ENCODE measurements around the gene OR11H6. TPM values are rescaled to one million over a fixed set of nuclear protein-coding genes. Genes with fewer than 3 reads are reported as not detected.
"Not testable (repeated sequence)": the region's sequence is repeated elsewhere in the genome, so short reads cannot be mapped to it uniquely, and the experiment has no call there.

Gene OR11H6
- total RNA-seq, 1 donor from 2014 or later: not detected

DNA sequence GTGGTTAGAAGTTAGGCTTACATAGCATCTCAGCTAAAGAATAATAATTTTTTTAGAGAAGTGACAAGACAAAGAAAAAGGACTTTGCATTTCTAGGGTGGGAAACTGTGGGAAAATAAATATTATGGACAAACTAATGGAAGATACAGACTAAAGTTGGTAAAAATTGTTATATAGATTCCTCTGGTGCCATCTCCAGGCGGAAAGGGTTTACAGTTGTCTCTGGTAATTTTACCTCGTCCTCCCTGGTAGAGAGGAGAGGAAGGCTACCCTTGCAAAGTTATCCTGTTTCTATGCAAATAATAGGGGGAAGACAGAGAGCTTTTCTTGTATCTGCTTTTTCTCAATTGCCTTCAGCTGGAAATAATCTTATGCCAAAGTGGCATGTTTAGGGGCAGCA is 27.6 kb upstream of the OR11H6 start:
- intact Hi-C loops (cut with DNase I): no loop called here
- H3K27ac ChIP-seq: no peak overlapping the region
- H3K4me3 ChIP-seq: no peak overlapping the region
- no peak for DNase-seq (ENCODE audit: low spot score in 2 of 2)
- H3K27me3 ChIP-seq: no peaks in the 10 kb centered on the region
- TF ChIP-seq, protein P1, sequence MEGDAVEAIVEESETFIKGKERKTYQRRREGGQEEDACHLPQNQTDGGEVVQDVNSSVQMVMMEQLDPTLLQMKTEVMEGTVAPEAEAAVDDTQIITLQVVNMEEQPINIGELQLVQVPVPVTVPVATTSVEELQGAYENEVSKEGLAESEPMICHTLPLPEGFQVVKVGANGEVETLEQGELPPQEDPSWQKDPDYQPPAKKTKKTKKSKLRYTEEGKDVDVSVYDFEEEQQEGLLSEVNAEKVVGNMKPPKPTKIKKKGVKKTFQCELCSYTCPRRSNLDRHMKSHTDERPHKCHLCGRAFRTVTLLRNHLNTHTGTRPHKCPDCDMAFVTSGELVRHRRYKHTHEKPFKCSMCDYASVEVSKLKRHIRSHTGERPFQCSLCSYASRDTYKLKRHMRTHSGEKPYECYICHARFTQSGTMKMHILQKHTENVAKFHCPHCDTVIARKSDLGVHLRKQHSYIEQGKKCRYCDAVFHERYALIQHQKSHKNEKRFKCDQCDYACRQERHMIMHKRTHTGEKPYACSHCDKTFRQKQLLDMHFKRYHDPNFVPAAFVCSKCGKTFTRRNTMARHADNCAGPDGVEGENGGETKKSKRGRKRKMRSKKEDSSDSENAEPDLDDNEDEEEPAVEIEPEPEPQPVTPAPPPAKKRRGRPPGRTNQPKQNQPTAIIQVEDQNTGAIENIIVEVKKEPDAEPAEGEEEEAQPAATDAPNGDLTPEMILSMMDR (IDR thresholded peaks at IDR 0.05): no peak
- H3K36me3 ChIP-seq: no peaks in the 10 kb centered on the region
- no peaks in the 10 kb centered on the region for H3K4me1 ChIP-seq
- no peaks in the 10 kb centered on the region for H3K9me3 ChIP-seq

DNA sequence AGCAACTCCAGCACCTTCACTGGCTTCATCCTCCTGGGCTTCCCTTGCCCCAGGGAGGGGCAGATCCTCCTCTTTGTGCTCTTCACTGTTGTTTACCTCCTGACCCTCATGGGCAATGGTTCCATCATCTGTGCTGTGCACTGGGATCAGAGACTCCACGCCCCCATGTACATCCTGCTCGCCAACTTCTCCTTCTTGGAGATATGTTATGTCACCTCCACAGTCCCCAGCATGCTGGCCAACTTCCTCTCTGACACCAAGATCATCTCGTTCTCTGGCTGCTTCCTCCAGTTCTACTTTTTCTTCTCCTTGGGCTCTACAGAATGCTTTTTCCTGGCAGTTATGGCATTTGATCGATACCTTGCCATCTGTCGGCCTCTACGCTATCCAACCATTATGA is 26.1 kb upstream of the OR11H6 start:
- Histone ChIP-seq H3K9me3 (no peaks in the 10 kb centered on the region), H3K36me3 (no peaks in the 10 kb centered on the region), H3K27me3 (no peaks in the 10 kb centered on the region), H3K4me3 (no peak overlapping the region), H3K27ac (no peak overlapping the region), H3K4me1 (no peaks in the 10 kb centered on the region)
- DNase-seq (ENCODE audit: low spot score in 2 of 2): no peak
- intact Hi-C loops (cut with DNase I): no loop called here
- TF ChIP-seq, protein P1 (IDR thresholded peaks at IDR 0.05): no peak

DNA sequence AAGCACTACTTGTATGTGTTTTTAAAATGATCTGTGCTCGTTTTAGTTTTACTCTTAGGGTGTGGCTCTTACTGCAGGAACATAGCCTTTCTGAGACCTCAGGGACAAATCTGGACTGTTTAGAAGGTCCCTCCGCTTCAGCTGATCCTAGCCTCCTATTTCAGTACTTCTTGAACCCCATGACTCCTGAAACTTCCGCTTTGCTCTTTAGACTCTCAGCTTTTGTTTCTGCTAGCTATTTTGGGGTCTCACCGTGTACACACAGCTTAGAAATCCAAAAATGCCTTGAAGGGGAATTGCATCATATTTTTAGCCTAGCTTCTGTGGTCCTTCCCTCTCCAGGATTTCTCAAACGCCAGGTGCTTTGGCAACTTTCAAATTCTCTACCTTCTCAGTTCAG is 24.5 kb upstream of the OR11H6 start:
- intact Hi-C loops (cut with DNase I): no loop called here
- DNase-seq (ENCODE audit: low spot score in 2 of 2): no peak
- TF ChIP-seq, protein P1 (IDR thresholded peaks at IDR 0.05): no peak

DNA sequence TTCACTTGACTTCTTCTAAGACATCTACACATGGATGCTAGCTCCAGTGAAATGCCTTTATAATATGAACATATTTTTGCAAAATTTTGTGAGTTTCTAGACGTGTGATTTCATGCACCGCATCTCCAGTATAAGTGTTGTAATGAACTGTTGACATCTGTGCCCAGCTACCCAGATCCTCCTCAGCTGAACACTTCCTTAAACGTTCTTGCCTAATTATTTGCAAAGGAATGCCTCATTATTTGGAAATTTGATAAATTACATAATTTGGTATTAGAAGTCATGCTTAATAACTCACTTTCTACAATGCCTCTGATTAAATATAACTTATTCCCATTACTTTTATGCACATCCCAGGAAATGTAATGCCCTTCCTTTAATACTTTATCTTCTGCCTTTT is 18.8 kb upstream of the OR11H6 start:
- no peak for DNase-seq (ENCODE audit: low spot score in 2 of 2)
- Histone ChIP-seq H3K4me1 (no peaks in the 10 kb centered on the region), H3K27ac (no peak overlapping the region), H3K36me3 (no peaks in the 10 kb centered on the region), H3K27me3 (no peaks in the 10 kb centered on the region), H3K4me3 (no peak overlapping the region), H3K9me3 (no peaks in the 10 kb centered on the region)
- TF ChIP-seq, protein P1 (IDR thresholded peaks at IDR 0.05): no peak
- intact Hi-C loops (cut with DNase I): no loop called here

More for the DNA sequence above, 24.5 kb upstream of the OR11H6 start:
- H3K4me3 ChIP-seq: no peak overlapping the region
- no peaks in the 10 kb centered on the region for H3K9me3 ChIP-seq
- H3K27me3 ChIP-seq: no peaks in the 10 kb centered on the region
- H3K36me3 ChIP-seq: no peaks in the 10 kb centered on the region
- no peak overlapping the region for H3K27ac ChIP-seq
- H3K4me1 ChIP-seq: no peaks in the 10 kb centered on the region

DNA sequence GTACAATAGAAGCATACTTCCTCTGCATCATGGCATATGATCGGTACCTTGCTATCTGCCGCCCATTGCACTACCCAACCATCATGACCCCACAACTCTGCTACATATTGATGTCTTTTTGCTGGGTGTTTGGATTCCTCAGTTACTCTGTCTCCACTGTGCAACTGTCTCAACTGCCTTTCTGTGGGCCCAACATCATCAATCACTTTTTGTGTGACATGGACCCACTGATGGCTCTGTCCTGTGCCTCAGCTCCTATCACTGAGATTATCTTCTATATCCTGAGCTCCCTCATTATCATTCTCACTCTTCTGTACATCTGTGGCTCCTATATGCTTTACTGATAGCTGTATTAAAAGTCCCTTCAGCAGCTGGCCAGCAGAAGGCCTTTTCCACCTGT is 13.9 kb upstream of the OR11H6 start:
- no peak overlapping the region for H3K27ac ChIP-seq
- H3K9me3 ChIP-seq: no peaks in the 10 kb centered on the region
- intact Hi-C loops (cut with DNase I): no loop called here
- no peak overlapping the region for H3K4me3 ChIP-seq
- TF ChIP-seq, protein P1 (IDR thresholded peaks at IDR 0.05): no peak
- H3K27me3 ChIP-seq: no peaks in the 10 kb centered on the region
- H3K36me3 ChIP-seq: no peaks in the 10 kb centered on the region
- no peak for DNase-seq (ENCODE audit: low spot score in 2 of 2)
- H3K4me1 ChIP-seq: no peaks in the 10 kb centered on the region

DNA sequence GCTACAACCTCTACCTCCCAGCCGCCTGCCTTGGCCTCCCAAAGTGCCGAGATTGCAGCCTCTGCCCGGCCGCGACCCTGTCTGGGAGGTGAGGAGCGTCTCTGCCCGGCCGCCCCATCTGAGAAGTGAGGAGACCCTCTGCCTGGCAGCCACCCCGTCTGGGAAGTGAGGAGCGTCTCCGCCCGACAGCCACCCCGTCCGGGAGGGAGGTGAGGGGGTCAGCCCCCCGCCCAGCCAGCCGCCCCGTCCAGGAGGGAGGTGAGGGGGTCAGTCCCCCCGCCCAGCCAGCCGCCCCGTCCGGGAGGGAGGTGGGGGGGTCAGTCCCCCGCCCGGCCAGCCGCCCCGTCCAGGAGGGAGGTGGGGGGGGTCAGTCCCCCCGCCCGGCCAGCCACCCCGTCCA is 11.1 kb upstream of the OR11H6 start:
- H3K27ac ChIP-seq; intact Hi-C loops (cut with DNase I); H3K4me1 ChIP-seq; H3K27me3 ChIP-seq; H3K4me3 ChIP-seq; H3K36me3 ChIP-seq; DNase-seq (ENCODE audit: low spot score in 2 of 2); H3K9me3 ChIP-seq: not testable (repeated sequence)

Measured in ascending aorta (tissue), 2 donors.